Activated T-cell treated with anti-CD3 and anti-CD28 coated beads, Interleukin-2, amount 50 U/mL, for 4 hours (primary cell): Measurements from ENCODE around the gene CCKAR. TPM values are rescaled to one million over a fixed set of nuclear protein-coding genes. Genes with fewer than 3 reads are reported as not detected.

Experiments used
- ATAC-seq, 2 donors: fragments of 200-7000 bp; cut with Tn5 transposase; one replicate each; pipeline ENCODE4 v1.10.0; 2021
- DNase-seq: peaks from one replicate; pipeline ENCODE4 v3.0.0-alpha.2; 2020
- H3K27me3 Mint-ChIP-seq: one replicate; pipeline ENCODE4 v1.8.0; 2021; ENCODE audit warnings: low read depth, mixed read lengths
- H3K36me3 Mint-ChIP-seq: one replicate; pipeline ENCODE4 v1.8.0; 2022; ENCODE audit warnings: mixed read lengths; ENCODE audit not compliant: insufficient read depth
- H3K4me1 Mint-ChIP-seq: one replicate; pipeline ENCODE4 v1.8.0; 2021; ENCODE audit warnings: low read depth, mixed read lengths
- H3K4me3 Mint-ChIP-seq: one replicate; pipeline ENCODE4 v1.8.0; 2021; ENCODE audit warnings: mild to moderate bottlenecking, moderate library complexity, mixed read lengths
- H3K9me3 Mint-ChIP-seq: one replicate; pipeline ENCODE4 v1.8.0; 2021; ENCODE audit warnings: mixed read lengths
- total RNA-seq, 3 donors: library from RNA; stranded (reverse); gene quantifications; one replicate each; pipeline ENCODE4 v1.2.1, GENCODE V29; 2021

CCKAR gene
- total RNA-seq, 3 donors from 2014 or later = not detected

GRCh38 chr4:26458157-26458561 lies 32.1 kb downstream of the CCKAR start:
- H3K27me3 Mint-ChIP-seq = no peaks in the 10 kb centered on the region
- no peak overlapping the region for H3K4me3 Mint-ChIP-seq
- peaks cover 22% of the 10 kb centered on the region for H3K4me1 Mint-ChIP-seq
- no peaks in the 10 kb centered on the region for H3K9me3 Mint-ChIP-seq
- no peaks in the 10 kb centered on the region for H3K36me3 Mint-ChIP-seq
- ATAC-seq = no peak
- no peak for DNase-seq

- no peak overlapping the region for H3K4me3 Mint-ChIP-seq
- no peak for ATAC-seq
These were observed 32.9 kb downstream of the CCKAR start for GRCh38 chr4:26457412-26457811.

GRCh38 chr4:26455571-26455970 lies 34.7 kb downstream of the CCKAR start:
- H3K9me3 Mint-ChIP-seq = no peaks in the 10 kb centered on the region
- peaks cover 22% of the 10 kb centered on the region for H3K4me1 Mint-ChIP-seq
- ATAC-seq (no peak), DNase-seq (no peak)
- H3K27me3 Mint-ChIP-seq = no peaks in the 10 kb centered on the region
- no peaks in the 10 kb centered on the region for H3K36me3 Mint-ChIP-seq
- H3K4me3 Mint-ChIP-seq = no peak overlapping the region

More at GRCh38 chr4:26457412-26457811, 32.9 kb downstream of the CCKAR start:
- Mint-ChIP-seq H3K36me3 (no peaks in the 10 kb centered on the region), H3K4me1 (peaks cover 22% of the 10 kb centered on the region), H3K27me3 (no peaks in the 10 kb centered on the region), H3K9me3 (no peaks in the 10 kb centered on the region)
- DNase-seq = no peak

- Mint-ChIP-seq H3K27me3 (no peaks in the 10 kb centered on the region), H3K4me3 (no peak overlapping the region), H3K9me3 (no peaks in the 10 kb centered on the region), H3K36me3 (no peaks in the 10 kb centered on the region), H3K4me1 (peaks cover 22% of the 10 kb centered on the region)
- ATAC-seq (no peak), DNase-seq (no peak)
These were observed 35.3 kb downstream of the CCKAR start for GRCh38 chr4:26454961-26455360.

DNA sequence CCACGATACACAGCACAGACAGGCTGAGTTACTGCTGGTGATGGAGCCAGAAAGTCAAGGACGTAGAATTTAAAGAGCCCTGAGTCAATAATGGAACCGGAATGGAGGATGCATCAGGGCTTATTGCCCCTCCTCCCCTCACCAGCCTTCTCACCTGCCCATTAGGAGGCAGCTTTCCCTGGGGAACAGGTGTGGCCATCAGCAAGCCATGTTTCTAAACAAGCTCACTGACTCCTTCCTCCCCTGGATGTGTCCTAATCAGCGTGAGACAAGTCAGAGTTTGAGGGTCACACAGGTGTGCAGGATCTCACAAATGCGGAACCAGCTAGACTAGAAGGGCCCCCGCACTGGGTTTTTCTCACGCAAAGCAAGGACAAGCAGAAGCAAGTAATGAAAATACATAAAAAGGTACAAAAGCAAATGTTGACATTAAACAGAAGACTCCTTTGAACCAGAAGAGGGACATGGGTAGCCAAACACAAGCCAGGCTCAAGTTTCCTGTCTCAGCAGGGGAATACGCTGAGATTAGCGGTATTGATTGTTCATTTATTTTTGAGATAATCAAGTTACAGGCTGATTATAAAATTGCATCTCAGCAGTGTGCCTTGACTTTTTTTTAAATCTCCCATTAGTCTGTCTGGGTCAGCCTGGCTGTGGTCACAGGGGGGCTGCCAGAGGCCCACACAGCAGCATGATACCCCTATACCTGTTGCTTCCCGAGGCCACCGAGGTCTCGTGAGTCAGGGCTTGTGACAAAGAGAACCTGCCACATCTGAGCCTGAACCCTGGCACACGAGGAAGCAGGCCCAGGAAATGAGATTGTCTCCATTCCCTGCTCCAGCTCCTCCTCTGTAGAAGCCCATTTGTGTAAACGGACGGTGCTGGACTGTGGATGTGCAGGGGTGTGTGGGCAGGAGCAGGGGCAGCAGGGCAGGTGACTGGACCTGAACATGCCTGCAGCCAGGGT lies 37.4 kb downstream of the CCKAR start:
- Mint-ChIP-seq H3K4me3 (no peak overlapping the region), H3K4me1 (peaks cover 7% of the 10 kb centered on the region), H3K36me3 (no peaks in the 10 kb centered on the region), H3K27me3 (peaks cover 1% of the 10 kb centered on the region), H3K9me3 (no peaks in the 10 kb centered on the region)
- no peak for DNase-seq
- ATAC-seq = no peak

DNA sequence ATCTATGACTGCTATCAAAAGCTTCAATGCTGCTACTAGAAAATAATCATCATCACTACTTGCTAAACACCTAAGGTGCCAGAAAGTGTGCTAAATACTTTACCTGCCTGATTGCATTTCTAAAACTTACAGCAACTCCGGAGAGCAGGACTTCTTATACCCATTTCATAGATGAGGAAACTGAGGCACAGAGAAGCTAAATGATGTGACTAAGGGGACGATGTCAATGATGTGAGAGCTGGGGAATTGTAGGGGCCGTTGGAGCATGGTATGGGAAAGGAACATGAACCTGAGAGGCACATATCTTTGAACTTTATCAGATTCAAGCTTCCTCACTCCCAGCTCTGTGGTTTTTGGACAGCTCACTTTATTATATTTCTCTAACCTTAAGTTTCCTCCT lies 38.7 kb downstream of the CCKAR start:
- Mint-ChIP-seq H3K9me3 (no peaks in the 10 kb centered on the region), H3K27me3 (peaks cover 2% of the 10 kb centered on the region), H3K36me3 (no peaks in the 10 kb centered on the region), H3K4me3 (no peak overlapping the region), H3K4me1 (no peaks in the 10 kb centered on the region)
- DNase-seq (no peak), ATAC-seq (no peak)

DNA sequence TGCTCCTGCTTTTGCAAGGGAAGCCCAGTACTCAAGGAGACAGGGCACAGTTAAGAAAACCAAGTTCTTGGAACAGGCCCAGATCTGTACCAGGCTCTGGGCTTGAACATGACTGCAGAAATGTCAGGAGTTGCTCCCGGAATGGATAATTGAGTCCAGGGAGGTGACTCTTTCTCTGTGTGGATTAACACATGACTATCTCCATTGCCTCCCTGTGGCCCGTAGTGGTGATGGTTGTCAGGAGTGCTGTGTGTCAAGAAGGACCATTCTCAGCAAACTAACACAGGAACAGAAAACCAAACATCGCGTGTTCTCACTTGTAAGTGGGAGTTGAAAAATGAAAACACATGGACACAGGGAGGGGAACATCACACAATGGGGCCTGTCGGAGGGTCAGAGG lies 39.9 kb downstream of the CCKAR start:
- Mint-ChIP-seq H3K9me3 (no peaks in the 10 kb centered on the region), H3K4me1 (no peaks in the 10 kb centered on the region), H3K4me3 (no peak overlapping the region), H3K36me3 (no peaks in the 10 kb centered on the region), H3K27me3 (peaks cover 2% of the 10 kb centered on the region)
- no peak for ATAC-seq
- no peak for DNase-seq

DNA sequence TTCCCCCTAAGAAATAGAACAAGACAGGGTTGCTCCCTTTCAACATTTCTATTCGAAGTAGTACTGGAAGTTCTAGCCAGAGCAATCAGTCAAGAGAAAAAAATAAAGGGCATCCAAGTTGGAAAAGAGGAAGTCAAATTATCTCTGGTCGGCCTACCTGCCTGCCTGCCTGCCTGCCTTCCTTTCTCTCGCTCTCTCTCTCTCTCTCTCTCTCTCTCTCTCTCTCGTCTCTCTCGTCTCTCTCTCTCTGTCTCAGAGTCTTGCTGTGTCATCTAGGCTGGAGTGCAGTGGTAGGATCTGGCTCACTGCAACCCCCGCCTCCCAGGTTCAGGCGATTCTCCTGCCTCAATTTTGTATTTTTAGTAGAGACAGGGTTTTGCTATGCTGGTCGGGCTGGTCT lies 42.9 kb downstream of the CCKAR start:
- Mint-ChIP-seq H3K36me3 (peaks cover 1% of the 10 kb centered on the region), H3K9me3 (peaks cover 14% of the 10 kb centered on the region), H3K27me3 (peaks cover 5% of the 10 kb centered on the region), H3K4me3 (no peak overlapping the region), H3K4me1 (no peaks in the 10 kb centered on the region)
- ATAC-seq (no peak), DNase-seq (no peak)

GRCh38 chr4:26441771-26442170 lies 48.5 kb downstream of the CCKAR start:
- Mint-ChIP-seq H3K4me3 (no peak overlapping the region), H3K4me1 (no peaks in the 10 kb centered on the region), H3K27me3 (peaks cover 3% of the 10 kb centered on the region), H3K9me3 (peaks cover 14% of the 10 kb centered on the region), H3K36me3 (peaks cover 6% of the 10 kb centered on the region)
- DNase-seq = no peak
- ATAC-seq = no peak

- DNase-seq (no peak), ATAC-seq (no peak)
- Mint-ChIP-seq H3K27me3 (peaks cover 3% of the 10 kb centered on the region), H3K4me3 (no peak overlapping the region), H3K4me1 (no peaks in the 10 kb centered on the region), H3K36me3 (peaks cover 9% of the 10 kb centered on the region), H3K9me3 (peaks cover 14% of the 10 kb centered on the region)
These were observed 49.2 kb downstream of the CCKAR start for GRCh38 chr4:26441102-26441501.

- Mint-ChIP-seq H3K9me3 (no peaks in the 10 kb centered on the region), H3K4me1 (no peaks in the 10 kb centered on the region), H3K36me3 (peaks cover 42% of the 10 kb centered on the region), H3K27me3 (no peaks in the 10 kb centered on the region), H3K4me3 (no peak overlapping the region)
- ATAC-seq (no peak), DNase-seq (no peak)
These were observed 56.1 kb downstream of the CCKAR start for GRCh38 chr4:26434030-26434639.

DNA sequence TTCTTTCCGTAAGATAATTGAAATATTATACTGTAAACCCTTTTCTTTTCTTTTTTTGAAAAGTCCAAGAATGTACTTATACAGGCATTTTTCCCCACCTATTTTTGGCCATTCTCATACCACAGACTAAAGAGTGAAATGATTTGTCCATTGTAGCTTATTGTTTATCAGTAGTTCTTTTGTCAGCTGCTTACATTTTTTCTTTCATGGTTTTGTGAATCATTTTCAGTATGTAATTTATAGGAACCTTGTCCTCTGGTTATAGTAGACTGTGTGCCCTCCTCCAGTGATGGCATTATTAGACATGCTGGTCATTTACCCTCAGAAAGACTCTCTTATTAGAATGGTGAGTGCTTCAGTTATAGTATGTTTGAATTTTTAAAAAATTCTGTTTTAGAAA lies 56.7 kb downstream of the CCKAR start:
- H3K36me3 Mint-ChIP-seq = peaks cover 42% of the 10 kb centered on the region
- no peaks in the 10 kb centered on the region for H3K4me1 Mint-ChIP-seq
- no peaks in the 10 kb centered on the region for H3K27me3 Mint-ChIP-seq
- H3K4me3 Mint-ChIP-seq = no peak overlapping the region
- H3K9me3 Mint-ChIP-seq = no peaks in the 10 kb centered on the region
- ATAC-seq (no peak), DNase-seq (no peak)

DNA sequence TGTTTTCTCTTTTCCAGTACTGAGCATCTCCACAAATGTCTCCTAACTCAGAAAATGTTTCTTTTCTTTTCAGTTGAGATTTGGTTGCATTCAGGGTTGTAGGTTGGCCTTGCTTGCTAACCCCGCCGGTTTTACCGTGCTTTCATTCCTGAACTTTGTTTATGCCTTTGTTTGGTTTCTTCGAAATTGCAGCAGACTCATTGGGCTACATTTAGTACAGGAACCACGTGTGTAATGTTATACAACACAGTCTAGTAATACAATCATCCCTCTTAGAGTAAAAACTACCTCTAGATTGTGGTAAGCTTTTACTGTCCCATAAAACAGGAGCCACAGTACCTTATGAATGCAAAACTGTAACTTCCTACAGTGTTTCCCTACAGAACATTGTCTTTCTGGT lies 57.9 kb downstream of the CCKAR start:
- DNase-seq (no peak), ATAC-seq (no peak)
- no peak overlapping the region for H3K4me3 Mint-ChIP-seq
- no peaks in the 10 kb centered on the region for H3K27me3 Mint-ChIP-seq
- peaks cover 45% of the 10 kb centered on the region for H3K36me3 Mint-ChIP-seq
- peaks cover 3% of the 10 kb centered on the region for H3K4me1 Mint-ChIP-seq
- H3K9me3 Mint-ChIP-seq = no peaks in the 10 kb centered on the region

DNA sequence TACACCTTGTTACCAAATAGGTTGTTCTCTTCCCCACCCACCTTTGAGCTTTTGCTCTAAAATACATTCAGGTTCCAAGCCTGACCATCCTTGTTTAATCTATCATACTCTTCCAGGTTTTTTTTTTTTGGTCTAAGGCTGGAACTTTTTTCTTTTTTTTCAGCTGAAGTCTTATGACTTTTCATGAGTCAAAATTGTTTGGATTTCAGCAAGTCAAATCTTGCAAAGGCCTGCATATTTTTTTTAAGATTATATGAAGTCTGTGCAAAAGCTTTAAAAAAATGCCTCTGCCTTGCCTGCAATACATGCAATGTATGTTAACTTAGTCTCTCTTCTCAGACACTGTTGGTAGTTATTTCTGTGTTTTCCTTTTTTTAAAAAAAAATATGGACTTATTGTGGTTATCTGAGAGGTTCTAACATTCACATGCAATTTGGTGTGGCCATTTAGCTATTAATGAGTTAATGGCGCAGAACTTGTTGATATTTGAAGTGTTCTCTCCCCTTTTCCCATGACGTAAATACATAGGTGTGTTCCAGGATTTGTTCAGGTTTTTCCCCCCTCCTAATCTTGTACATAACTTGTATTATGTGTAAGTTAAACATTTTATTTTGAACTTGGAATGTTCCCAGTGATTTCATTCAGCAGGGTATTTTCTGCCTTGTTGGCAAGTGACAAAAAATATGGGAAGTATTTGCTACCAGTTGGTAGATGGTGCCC lies 58.7 kb downstream of the CCKAR start:
- H3K4me1 Mint-ChIP-seq = peaks cover 9% of the 10 kb centered on the region
- no peaks in the 10 kb centered on the region for H3K27me3 Mint-ChIP-seq
- no peak for ATAC-seq
- peaks cover 50% of the 10 kb centered on the region for H3K36me3 Mint-ChIP-seq
- H3K9me3 Mint-ChIP-seq = no peaks in the 10 kb centered on the region
- no peak for DNase-seq
- H3K4me3 Mint-ChIP-seq = no peak overlapping the region
